Astrocyte of the cerebellum (primary cell): ENCODE data around the gene SNUPN.

Experiments
- DNase-seq: peaks from one replicate; pipeline ENCODE4 v3.0.0-alpha.2; 2011; ENCODE audit warnings: low read depth
- H3K4me3 ChIP-seq: 2 replicates; pipeline ENCODE4 v1.5.1; 2011; ENCODE audit warnings: mild to moderate bottlenecking, low read depth, low read length, moderate library complexity
- in situ Hi-C: cut with HindIII; loops from 2 replicates; pipeline ENCODE4 v1.10.0; 2017; ENCODE audit warnings: low sequenced_read_pairs
- TF ChIP-seq, protein P1 (sequence below): IDR thresholded peaks from 2 replicates; pipeline ENCODE4 v1.5.1; 2012; ENCODE audit warnings: low read length, low read depth, moderate library complexity, mild to moderate bottlenecking; ENCODE audit errors: missing control alignments

SNUPN gene

DNA sequence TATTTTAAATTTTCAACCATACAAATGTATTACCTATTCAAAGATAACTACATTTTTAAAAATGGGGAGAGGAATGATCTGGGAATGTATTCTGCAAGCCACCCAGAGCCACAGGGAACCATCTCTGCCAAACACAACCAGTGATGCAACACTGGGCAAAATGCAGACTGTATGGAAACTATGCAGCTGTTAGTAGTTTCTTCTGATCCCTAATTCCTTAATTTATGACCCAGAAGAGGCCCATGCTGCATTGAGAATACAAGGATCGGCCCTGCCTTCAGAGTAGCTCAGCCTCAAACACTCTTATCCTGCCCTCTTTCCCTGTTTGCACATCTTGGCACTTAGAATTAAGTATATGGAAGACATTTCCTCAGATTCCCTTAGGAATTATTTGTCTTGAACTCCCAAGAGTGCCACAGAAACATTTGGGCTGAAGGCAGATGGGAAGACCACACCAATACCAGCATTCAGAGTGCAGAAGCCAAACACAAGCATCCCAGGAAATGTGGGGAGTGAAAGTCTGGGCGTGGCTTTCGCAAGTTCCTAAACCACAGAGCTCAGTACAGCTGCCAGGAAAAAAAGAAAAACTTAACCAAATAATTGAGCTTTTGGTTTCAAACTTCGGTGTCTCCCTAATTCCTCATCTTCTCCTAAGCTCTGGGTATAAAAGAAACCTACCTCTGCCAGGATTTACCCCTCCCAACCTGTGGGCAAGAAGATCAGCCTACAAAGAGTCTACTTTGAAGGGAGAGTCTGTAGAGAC, 5.3 kb downstream of the SNUPN start:
- TF ChIP-seq, protein P1, sequence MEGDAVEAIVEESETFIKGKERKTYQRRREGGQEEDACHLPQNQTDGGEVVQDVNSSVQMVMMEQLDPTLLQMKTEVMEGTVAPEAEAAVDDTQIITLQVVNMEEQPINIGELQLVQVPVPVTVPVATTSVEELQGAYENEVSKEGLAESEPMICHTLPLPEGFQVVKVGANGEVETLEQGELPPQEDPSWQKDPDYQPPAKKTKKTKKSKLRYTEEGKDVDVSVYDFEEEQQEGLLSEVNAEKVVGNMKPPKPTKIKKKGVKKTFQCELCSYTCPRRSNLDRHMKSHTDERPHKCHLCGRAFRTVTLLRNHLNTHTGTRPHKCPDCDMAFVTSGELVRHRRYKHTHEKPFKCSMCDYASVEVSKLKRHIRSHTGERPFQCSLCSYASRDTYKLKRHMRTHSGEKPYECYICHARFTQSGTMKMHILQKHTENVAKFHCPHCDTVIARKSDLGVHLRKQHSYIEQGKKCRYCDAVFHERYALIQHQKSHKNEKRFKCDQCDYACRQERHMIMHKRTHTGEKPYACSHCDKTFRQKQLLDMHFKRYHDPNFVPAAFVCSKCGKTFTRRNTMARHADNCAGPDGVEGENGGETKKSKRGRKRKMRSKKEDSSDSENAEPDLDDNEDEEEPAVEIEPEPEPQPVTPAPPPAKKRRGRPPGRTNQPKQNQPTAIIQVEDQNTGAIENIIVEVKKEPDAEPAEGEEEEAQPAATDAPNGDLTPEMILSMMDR = no peak
- in situ Hi-C loops = no loop called here
- DNase-seq = no peak
- peak overlapping the region; percentile 14 for H3K4me3 ChIP-seq

GRCh38 chr15:75616766-75617165, 8.8 kb downstream of the SNUPN start:
- TF ChIP-seq, protein P1 = no peak
- in situ Hi-C loops = no loop called here
- H3K4me3 ChIP-seq = no peak overlapping the region
- no peak for DNase-seq

GRCh38 chr15:75606711-75607699, 18.5 kb downstream of the SNUPN start:
- TF ChIP-seq, protein P1 = no peak
- DNase-seq = peak; percentile 50
- in situ Hi-C loops = no loop called here
- no peak overlapping the region for H3K4me3 ChIP-seq

- no peak for DNase-seq
- TF ChIP-seq, protein P1 = no peak
- no peak overlapping the region for H3K4me3 ChIP-seq
- in situ Hi-C loops = no loop called here
Observed at GRCh38 chr15:75606026-75606425, 19.5 kb downstream of the SNUPN start.

- no peak for DNase-seq
- TF ChIP-seq, protein P1 = no peak
- in situ Hi-C loops = no loop called here
- no peak overlapping the region for H3K4me3 ChIP-seq
Observed at GRCh38 chr15:75599401-75599800, 26.1 kb downstream of the SNUPN start.

- TF ChIP-seq, protein P1 = no peak
- DNase-seq = no peak
- H3K4me3 ChIP-seq = no peak overlapping the region
- in situ Hi-C loops = no loop called here
Observed at GRCh38 chr15:75598361-75598760, 27.2 kb downstream of the SNUPN start.
